ENCODE data around the gene CHST7. TPM values are rescaled to one million over a fixed set of nuclear protein-coding genes. Genes with fewer than 3 reads are reported as not detected.

CHST7 gene
- total and polyA plus RNA-seq, 12 donors: 1.4 to 24.1 (median 5.3) TPM

- no peaks in the 10 kb centered on the region for H3K27me3 ChIP-seq
- H3K27ac ChIP-seq: peak overlapping the region in 1 of 5 donors; percentile 57
- H3K36me3 ChIP-seq (replicated peaks in 1 of 2): no peaks in the 10 kb centered on the region
- no peaks in the 10 kb centered on the region for H3K9me3 ChIP-seq (replicated peaks in 1 of 3)
- DNase-seq: peak in 1 of 7 donors; percentile 17
- peaks cover 0 to 4% of the 10 kb centered on the region in 2 donors for H3K4me1 ChIP-seq (replicated peaks in 1 of 2)
- whole genome bisulfite sequencing, 4 donors: 2 to 77% (median 37%) methylated on average over 6 to 90 of the region's 90 CpGs; no CpG with 5 or more reads in 1 of the 4 donors
- TF ChIP-seq CTCF (IDR thresholded peaks at IDR 0.05) (peak in 1 of 6 experiments; percentile 3), POLR2A (IDR thresholded peaks at IDR 0.05) (no peak)
- intact Hi-C loops (cut with DNase I): loop anchor here in 1 of 2 donors (10.0 kb wide), 1 partner anchor 60 kb away; no protein-coding TSS in a partner anchor
- peak overlapping the region in 1 of 4 donors; percentile 47 for H3K4me3 ChIP-seq
These were observed 1.3 kb downstream of the CHST7 start for GRCh38 chrX:46574774-46575381.

- H3K4me1 ChIP-seq (replicated peaks in 1 of 2): peaks cover 0 to 4% of the 10 kb centered on the region in 2 donors
- H3K27me3 ChIP-seq: no peaks in the 10 kb centered on the region
- TF ChIP-seq CTCF (IDR thresholded peaks at IDR 0.05) (no peak), POLR2A (IDR thresholded peaks at IDR 0.05) (no peak)
- H3K4me3 ChIP-seq: peak overlapping the region in 1 of 4 donors; percentile 47
- peak overlapping the region in 2 of 5 donors; percentile 29 to 57 for H3K27ac ChIP-seq
- no peaks in the 10 kb centered on the region for H3K9me3 ChIP-seq (replicated peaks in 1 of 3)
- intact Hi-C loops (cut with DNase I): loop anchor here in 1 of 2 donors (10.0 kb wide), 1 partner anchor 59 kb away; no protein-coding TSS in a partner anchor
- WGBS, 4 donors: 47 to 68% (median 57%) methylated on average over 6 of the region's 6 CpGs
- no peak for DNase-seq
- no peaks in the 10 kb centered on the region for H3K36me3 ChIP-seq (replicated peaks in 1 of 2)
These were observed 2.0 kb downstream of the CHST7 start for GRCh38 chrX:46575586-46575985.

- intact Hi-C loops (cut with DNase I): loop anchor here in 1 of 2 donors (10.0 kb wide), 1 partner anchor 59 kb away; no protein-coding TSS in a partner anchor
- Histone ChIP-seq H3K4me1 (replicated peaks in 1 of 2) (peaks cover 0 to 4% of the 10 kb centered on the region in 2 donors), H3K4me3 (peak overlapping the region in 1 of 4 donors; percentile 47), H3K9me3 (replicated peaks in 1 of 3) (no peaks in the 10 kb centered on the region), H3K36me3 (replicated peaks in 1 of 2) (no peaks in the 10 kb centered on the region), H3K27me3 (no peaks in the 10 kb centered on the region), H3K27ac (peak overlapping the region in 2 of 5 donors; percentile 29 to 57)
- TF ChIP-seq CTCF (IDR thresholded peaks at IDR 0.05): no peak
- TF ChIP-seq POLR2A (IDR thresholded peaks at IDR 0.05): no peak
- DNase-seq: peak in 6 of 7 donors; percentile 16 to 58 (median 24)
- 40 to 65% (median 53%) methylated on average over 6 of the region's 6 CpGs for WGBS, 4 donors
These were observed 2.4 kb downstream of the CHST7 start for GRCh38 chrX:46575991-46576392.

- 54 to 70% (median 59%) methylated on average over 3 of the region's 3 CpGs for WGBS, 4 donors
- peak in 4 of 7 donors; percentile 18 to 56 (median 25) for DNase-seq
These were observed 2.9 kb downstream of the CHST7 start for GRCh38 chrX:46576458-46576857.

More at GRCh38 chrX:46576458-46576857, 2.9 kb downstream of the CHST7 start:
- H3K4me1 ChIP-seq (replicated peaks in 1 of 2): peaks cover 0 to 4% of the 10 kb centered on the region in 2 donors
- no peaks in the 10 kb centered on the region for H3K27me3 ChIP-seq
- no peak for TF ChIP-seq CTCF (IDR thresholded peaks at IDR 0.05)
- no peak for TF ChIP-seq POLR2A (IDR thresholded peaks at IDR 0.05)
- H3K27ac ChIP-seq: peak overlapping the region in 1 of 5 donors; percentile 29
- intact Hi-C loops (cut with DNase I): loop anchor here in 1 of 2 donors (10.0 kb wide), 1 partner anchor 58 kb away; no protein-coding TSS in a partner anchor
- peak overlapping the region in 1 of 4 donors; percentile 34 for H3K4me3 ChIP-seq
- no peaks in the 10 kb centered on the region for H3K9me3 ChIP-seq (replicated peaks in 1 of 3)
- no peaks in the 10 kb centered on the region for H3K36me3 ChIP-seq (replicated peaks in 1 of 2)

All from adrenal gland (tissue), 12 donors.